Germinal center (tissue), 1 donor: ENCODE data around the gene RNF148.

Experiments used
- DNase-seq: peaks from one replicate; pipeline ENCODE4 v3.0.0; 2012; ENCODE audit warnings: mixed read lengths, low spot score

RNF148 gene

GRCh38 chr7:122702872-122703510 lies at the start of gene RNF148:
Gene RNF148, minus strand, starts transcription at chr7:122702922. Its CDS starts 172 bp downstream, at chr7:122702750.
- no peak for DNase-seq

- no peak for DNase-seq
Measured at GRCh38 chr7:122750389-122750788, 47.7 kb upstream of the RNF148 start.

GRCh38 chr7:122748195-122748594 lies 45.5 kb upstream of the RNF148 start:
- no peak for DNase-seq

- no peak for DNase-seq
Measured at GRCh38 chr7:122746948-122747347, 44.2 kb upstream of the RNF148 start.

- DNase-seq, result no peak
Measured at GRCh38 chr7:122743211-122743610, 40.5 kb upstream of the RNF148 start.

GRCh38 chr7:122738947-122739346 lies 36.2 kb upstream of the RNF148 start:
- DNase-seq, result no peak

- no peak for DNase-seq
Measured at GRCh38 chr7:122736183-122736582, 33.5 kb upstream of the RNF148 start.

- no peak for DNase-seq
Measured at GRCh38 chr7:122727759-122728158, 25.0 kb upstream of the RNF148 start.

- no peak for DNase-seq
Measured at GRCh38 chr7:122727354-122727753, 24.6 kb upstream of the RNF148 start.

- no peak for DNase-seq
Measured at GRCh38 chr7:122726881-122727280, 24.2 kb upstream of the RNF148 start.

- no peak for DNase-seq
Measured at GRCh38 chr7:122724366-122724765, 21.6 kb upstream of the RNF148 start.

GRCh38 chr7:122719010-122719578 lies 16.4 kb upstream of the RNF148 start:
- no peak for DNase-seq

GRCh38 chr7:122717356-122718089 lies 14.8 kb upstream of the RNF148 start:
- no peak for DNase-seq

- no peak for DNase-seq
Measured at GRCh38 chr7:122715183-122715582, 12.5 kb upstream of the RNF148 start.

- no peak for DNase-seq
Measured at GRCh38 chr7:122710916-122711315, 8.2 kb upstream of the RNF148 start.

- no peak for DNase-seq
Measured at GRCh38 chr7:122709930-122710646, 7.4 kb upstream of the RNF148 start.

GRCh38 chr7:122706836-122707235 lies 4.1 kb upstream of the RNF148 start:
- DNase-seq, result no peak

GRCh38 chr7:122699017-122699416 lies 3.7 kb downstream of the RNF148 start, which contains the start of gene RNF133:
Gene RNF133, minus strand, starts transcription at chr7:122699117. Its CDS starts 199 bp downstream, at chr7:122698918.
- DNase-seq, result no peak

GRCh38 chr7:122695816-122696215 lies 6.9 kb downstream of the RNF148 start:
- DNase-seq, result no peak

GRCh38 chr7:122694697-122695096 lies 8.0 kb downstream of the RNF148 start:
- DNase-seq, result no peak

GRCh38 chr7:122692769-122693309 lies 9.9 kb downstream of the RNF148 start:
- DNase-seq, result no peak

GRCh38 chr7:122691569-122692235 lies 11.0 kb downstream of the RNF148 start:
- no peak for DNase-seq
